ENCODE results near the gene CRB2.

Gene CRB2

DNA sequence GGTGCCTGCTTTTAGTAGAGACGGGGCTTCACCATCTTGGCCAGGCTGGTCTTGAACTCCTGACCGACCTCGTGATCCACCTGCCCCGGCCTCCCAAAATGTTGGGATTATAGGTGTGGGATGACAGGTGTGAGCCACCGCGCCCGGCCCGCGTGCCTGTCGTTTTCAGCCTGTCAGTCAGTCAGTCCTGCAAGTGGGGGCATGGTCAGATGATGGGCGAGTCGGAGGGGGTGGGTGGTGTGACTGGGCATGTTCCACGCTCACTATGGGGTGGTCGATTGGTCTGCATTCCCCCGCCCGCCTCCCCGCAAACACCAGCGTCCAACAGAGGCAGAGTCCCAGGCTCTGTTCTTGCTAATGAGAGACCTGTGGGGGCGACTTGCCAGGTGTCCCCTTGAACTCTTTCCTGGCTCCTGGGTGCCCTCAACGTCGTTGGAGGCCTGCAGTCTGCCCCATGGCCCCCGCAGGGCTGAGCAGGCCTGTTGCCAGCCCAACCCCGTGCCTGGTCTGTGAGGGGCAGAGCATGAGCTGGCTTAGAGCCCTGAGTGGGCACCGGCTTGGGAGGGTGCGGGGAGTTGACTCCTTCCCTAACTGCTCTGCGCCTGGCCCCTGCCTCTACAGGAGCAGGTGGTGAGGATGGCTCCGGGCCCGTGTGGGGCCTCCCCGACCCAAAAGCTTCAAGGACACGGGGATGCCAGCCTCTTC is 23.1 kb downstream of the CRB2 start:
- H3K9ac ChIP-seq (ENCODE audit: low read length in 5 of 5): no peak overlapping the region
- no peaks in the 10 kb centered on the region for H3K9me3 ChIP-seq (ENCODE audit: control insufficient read depth in 5 of 5, low read length in 5 of 5)
- no peak overlapping the region for H3K27ac ChIP-seq (ENCODE audit: low read depth, low read length)
- no peak overlapping the region for H3K4me3 ChIP-seq (ENCODE audit: low read depth in 1 of 5, low read length in 5 of 5)
- peaks cover 0 to 15% (median 11%) of the 10 kb centered on the region in 5 donors for H3K4me1 ChIP-seq (ENCODE audit: control insufficient read depth in 5 of 5, insufficient read depth in 5 of 5, low read length in 5 of 5)
- peaks cover 18 to 39% (median 32%) of the 10 kb centered on the region in 5 donors for H3K27me3 ChIP-seq (ENCODE audit: control insufficient read depth in 5 of 5, insufficient read depth in 4 of 5, low read length in 5 of 5)
- H3K36me3 ChIP-seq (ENCODE audit: control insufficient read depth in 5 of 5, insufficient read depth in 5 of 5, low read length in 5 of 5): peaks cover 0 to 41% (median 11%) of the 10 kb centered on the region in 5 donors

DNA sequence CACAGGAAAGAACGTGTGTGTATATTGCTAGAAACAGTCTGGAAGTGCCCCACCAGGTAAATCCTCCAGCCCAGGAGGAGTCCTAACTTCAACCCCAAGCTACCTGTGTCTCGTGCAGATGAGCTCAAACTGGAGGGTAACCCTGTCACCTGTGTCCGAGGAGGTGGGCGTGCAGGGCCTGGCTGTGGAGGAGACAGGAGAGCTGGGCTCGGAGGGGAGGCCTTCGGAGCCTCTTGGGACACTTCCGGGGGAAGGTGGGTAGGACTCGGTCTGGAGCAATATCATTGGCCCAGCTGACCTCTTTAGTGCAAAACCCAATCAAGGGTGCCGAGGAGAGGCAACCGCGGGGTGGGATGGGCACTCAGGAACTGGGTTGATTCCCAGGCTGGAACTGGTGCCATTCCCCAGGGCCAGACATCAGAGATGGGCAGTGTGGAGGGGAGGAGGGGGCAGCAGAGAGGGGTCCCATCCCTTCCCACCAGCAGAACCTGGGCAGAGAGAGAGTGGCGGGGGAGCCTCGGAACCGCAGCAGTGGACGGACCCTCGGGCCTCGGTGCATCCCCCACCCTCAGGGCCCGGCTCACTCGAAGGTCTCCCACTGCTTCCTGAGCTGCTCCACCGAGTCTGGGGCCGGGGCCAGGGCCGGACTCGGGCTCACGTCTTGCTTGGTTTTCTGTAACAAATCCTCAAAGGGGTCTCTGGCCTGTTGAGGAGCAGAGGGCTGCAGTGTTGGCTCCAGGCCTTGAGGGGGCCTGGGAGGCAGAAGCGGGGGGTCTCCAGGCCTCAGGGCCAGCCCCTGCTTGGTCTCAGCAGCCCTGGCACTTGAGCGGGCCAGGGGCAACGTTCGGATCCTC is 25.1 kb downstream of the CRB2 start:
- H3K27me3 ChIP-seq (ENCODE audit: control insufficient read depth in 5 of 5, insufficient read depth in 4 of 5, low read length in 5 of 5): peaks cover 6 to 20% (median 15%) of the 10 kb centered on the region in 5 donors
- H3K4me3 ChIP-seq (ENCODE audit: low read depth in 1 of 5, low read length in 5 of 5): no peak overlapping the region
- no peak overlapping the region for H3K9ac ChIP-seq (ENCODE audit: low read length in 5 of 5)
- H3K4me1 ChIP-seq (ENCODE audit: control insufficient read depth in 5 of 5, insufficient read depth in 5 of 5, low read length in 5 of 5): peaks cover 0 to 5% (median 3%) of the 10 kb centered on the region in 5 donors
- H3K9me3 ChIP-seq (ENCODE audit: control insufficient read depth in 5 of 5, low read length in 5 of 5): no peaks in the 10 kb centered on the region
- peaks cover 0 to 42% (median 11%) of the 10 kb centered on the region in 5 donors for H3K36me3 ChIP-seq (ENCODE audit: control insufficient read depth in 5 of 5, insufficient read depth in 5 of 5, low read length in 5 of 5)
- H3K27ac ChIP-seq (ENCODE audit: low read depth, low read length): no peak overlapping the region

DNA sequence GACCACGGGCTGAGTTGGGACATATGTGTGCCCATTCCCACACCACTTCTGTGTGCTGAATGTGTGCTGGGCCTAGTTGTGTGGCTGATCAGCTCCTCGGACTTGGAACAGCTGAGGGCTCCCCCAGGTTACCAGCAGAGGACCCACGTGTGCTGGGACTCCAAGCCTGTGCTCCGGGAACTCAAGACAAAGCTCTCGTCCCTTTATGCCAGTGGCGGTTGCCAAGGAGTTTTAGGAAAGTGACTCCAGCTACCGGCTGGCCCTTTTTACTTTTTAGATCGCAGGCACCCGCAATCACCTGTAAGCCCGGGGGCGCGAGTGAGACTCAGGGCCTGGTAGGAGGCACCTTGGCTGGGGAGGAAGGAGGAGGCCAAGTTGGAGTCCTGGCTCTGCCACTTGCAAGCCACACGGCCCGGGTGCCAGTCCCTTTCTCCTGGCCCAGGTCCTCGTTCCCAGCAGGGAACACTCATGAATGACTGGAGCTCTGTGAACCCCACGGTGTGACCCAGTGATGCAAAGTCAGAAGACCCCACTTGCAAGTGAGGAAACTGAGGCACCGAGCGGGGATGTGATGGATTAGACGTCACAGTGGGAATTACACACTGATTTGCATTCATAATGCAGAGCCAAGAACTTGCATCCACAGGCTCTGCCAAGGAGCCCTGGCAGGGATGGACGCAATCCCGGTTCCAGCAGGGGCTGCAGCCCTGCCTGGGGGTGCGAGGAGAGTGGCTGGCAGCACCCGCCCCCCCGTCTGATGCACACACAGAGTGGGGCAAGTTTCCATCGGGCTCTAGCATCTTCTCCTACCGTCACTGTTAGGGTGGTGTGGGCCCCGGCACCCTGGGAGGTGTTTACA is 26.9 kb downstream of the CRB2 start:
- Histone ChIP-seq H3K27ac (ENCODE audit: low read depth, low read length) (no peak overlapping the region), H3K9ac (ENCODE audit: low read length in 5 of 5) (no peak overlapping the region), H3K4me3 (ENCODE audit: low read depth in 1 of 5, low read length in 5 of 5) (no peak overlapping the region), H3K9me3 (ENCODE audit: control insufficient read depth in 5 of 5, low read length in 5 of 5) (no peaks in the 10 kb centered on the region), H3K27me3 (ENCODE audit: control insufficient read depth in 5 of 5, insufficient read depth in 4 of 5, low read length in 5 of 5) (peaks cover 0 to 4% (median 0%) of the 10 kb centered on the region in 5 donors), H3K4me1 (ENCODE audit: control insufficient read depth in 5 of 5, insufficient read depth in 5 of 5, low read length in 5 of 5) (no peaks in the 10 kb centered on the region), H3K36me3 (ENCODE audit: control insufficient read depth in 5 of 5, insufficient read depth in 5 of 5, low read length in 5 of 5) (peaks cover 0 to 42% (median 11%) of the 10 kb centered on the region in 5 donors)

DNA sequence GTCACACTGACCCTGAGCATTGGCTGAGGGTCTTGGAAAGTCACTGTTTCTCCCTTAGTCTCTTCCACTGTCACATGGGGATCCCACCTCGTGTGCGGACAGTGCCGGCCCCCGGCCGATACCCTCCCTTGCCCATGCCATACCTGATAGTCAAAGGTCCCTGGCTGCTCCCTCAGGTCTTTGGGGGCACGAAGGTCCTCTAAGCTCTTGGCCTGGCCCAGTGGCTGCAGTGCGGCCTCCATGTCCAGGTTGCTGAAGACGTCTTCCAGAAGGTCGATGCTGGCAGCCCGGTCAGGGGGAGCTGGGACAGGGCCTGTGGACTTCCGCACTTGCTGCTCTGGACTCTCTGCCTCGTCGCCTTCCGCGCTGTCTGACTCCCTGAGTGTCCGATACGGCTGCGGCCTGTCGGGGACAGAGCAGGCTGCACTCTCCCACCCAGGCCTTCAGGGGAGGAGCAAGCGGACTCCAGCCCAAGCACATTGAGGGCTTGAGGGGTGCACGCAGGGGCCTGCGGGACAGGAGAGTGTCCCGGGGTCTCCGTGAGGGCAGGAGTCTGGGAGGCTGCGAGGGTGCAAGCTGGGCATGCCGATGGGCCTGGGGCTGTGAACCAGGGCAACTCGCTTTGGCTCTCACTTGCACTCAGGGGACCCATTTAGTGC is 27.6 kb downstream of the CRB2 start:
- no peak overlapping the region for H3K9ac ChIP-seq (ENCODE audit: low read length in 5 of 5)

DNA sequence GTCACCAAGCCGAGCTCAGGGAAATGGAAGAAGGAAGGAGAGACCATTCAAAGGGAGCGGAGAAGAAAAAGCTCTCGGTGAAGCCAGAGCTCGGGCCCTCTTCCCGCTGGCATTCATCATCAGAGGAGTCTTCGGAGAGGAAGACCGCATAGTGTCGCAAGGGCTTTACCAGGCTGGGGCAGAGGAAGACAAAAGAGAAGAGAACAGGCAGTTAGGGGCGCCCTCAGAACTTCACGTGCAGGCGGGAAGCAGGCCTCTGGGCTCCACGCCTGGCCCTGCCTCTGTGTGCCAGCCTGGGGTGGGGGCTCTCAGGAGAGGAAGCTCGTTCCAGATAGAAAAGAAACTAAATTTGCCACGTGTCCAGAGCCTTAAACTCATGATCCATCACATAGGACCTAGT is 31.7 kb downstream of the CRB2 start:
- H3K4me1 ChIP-seq (ENCODE audit: control insufficient read depth in 5 of 5, insufficient read depth in 5 of 5, low read length in 5 of 5): no peaks in the 10 kb centered on the region
- H3K9me3 ChIP-seq (ENCODE audit: control insufficient read depth in 5 of 5, low read length in 5 of 5): peaks cover 0 to 3% (median 0%) of the 10 kb centered on the region in 5 donors
- H3K27me3 ChIP-seq (ENCODE audit: control insufficient read depth in 5 of 5, insufficient read depth in 4 of 5, low read length in 5 of 5): no peaks in the 10 kb centered on the region
- H3K4me3 ChIP-seq (ENCODE audit: low read depth in 1 of 5, low read length in 5 of 5): no peak overlapping the region
- H3K27ac ChIP-seq (ENCODE audit: low read depth, low read length): no peak overlapping the region
- peaks cover 0 to 15% (median 9%) of the 10 kb centered on the region in 5 donors for H3K36me3 ChIP-seq (ENCODE audit: control insufficient read depth in 5 of 5, insufficient read depth in 5 of 5, low read length in 5 of 5)
- H3K9ac ChIP-seq (ENCODE audit: low read length in 5 of 5): no peak overlapping the region

More for the DNA sequence above, 27.6 kb downstream of the CRB2 start:
- Histone ChIP-seq H3K36me3 (ENCODE audit: control insufficient read depth in 5 of 5, insufficient read depth in 5 of 5, low read length in 5 of 5) (peaks cover 0 to 42% (median 11%) of the 10 kb centered on the region in 5 donors), H3K9me3 (ENCODE audit: control insufficient read depth in 5 of 5, low read length in 5 of 5) (no peaks in the 10 kb centered on the region), H3K27ac (ENCODE audit: low read depth, low read length) (no peak overlapping the region), H3K4me3 (ENCODE audit: low read depth in 1 of 5, low read length in 5 of 5) (no peak overlapping the region), H3K4me1 (ENCODE audit: control insufficient read depth in 5 of 5, insufficient read depth in 5 of 5, low read length in 5 of 5) (no peaks in the 10 kb centered on the region), H3K27me3 (ENCODE audit: control insufficient read depth in 5 of 5, insufficient read depth in 4 of 5, low read length in 5 of 5) (no peaks in the 10 kb centered on the region)

DNA sequence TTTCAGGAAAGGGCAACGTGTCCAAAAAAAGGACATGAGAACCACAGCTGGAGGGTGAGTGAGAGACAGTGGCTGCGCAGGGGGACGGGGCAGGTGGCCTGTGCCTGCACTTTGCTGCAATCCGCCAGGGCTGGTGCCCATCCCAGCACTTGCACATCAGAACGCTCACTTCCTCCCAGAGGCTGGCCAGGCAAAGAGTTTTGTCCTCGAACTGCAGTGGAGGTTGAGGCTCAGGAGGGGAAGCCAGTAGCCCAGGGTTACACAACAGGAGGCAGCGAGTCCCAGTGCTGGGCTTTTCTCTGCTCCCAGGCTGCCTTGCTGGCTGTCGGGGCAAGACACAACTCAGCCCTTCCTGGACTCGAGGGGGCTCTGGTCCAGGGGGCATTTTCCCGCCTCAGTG is 33.1 kb downstream of the CRB2 start:
- H3K4me3 ChIP-seq (ENCODE audit: low read depth in 1 of 5, low read length in 5 of 5): no peak overlapping the region
- no peak overlapping the region for H3K9ac ChIP-seq (ENCODE audit: low read length in 5 of 5)
- H3K27ac ChIP-seq (ENCODE audit: low read depth, low read length): no peak overlapping the region
- no peaks in the 10 kb centered on the region for H3K4me1 ChIP-seq (ENCODE audit: control insufficient read depth in 5 of 5, insufficient read depth in 5 of 5, low read length in 5 of 5)
- H3K36me3 ChIP-seq (ENCODE audit: control insufficient read depth in 5 of 5, insufficient read depth in 5 of 5, low read length in 5 of 5): peaks cover 0 to 2% (median 0%) of the 10 kb centered on the region in 5 donors
- peaks cover 0 to 8% (median 2%) of the 10 kb centered on the region in 5 donors for H3K9me3 ChIP-seq (ENCODE audit: control insufficient read depth in 5 of 5, low read length in 5 of 5)
- H3K27me3 ChIP-seq (ENCODE audit: control insufficient read depth in 5 of 5, insufficient read depth in 4 of 5, low read length in 5 of 5): no peaks in the 10 kb centered on the region

DNA sequence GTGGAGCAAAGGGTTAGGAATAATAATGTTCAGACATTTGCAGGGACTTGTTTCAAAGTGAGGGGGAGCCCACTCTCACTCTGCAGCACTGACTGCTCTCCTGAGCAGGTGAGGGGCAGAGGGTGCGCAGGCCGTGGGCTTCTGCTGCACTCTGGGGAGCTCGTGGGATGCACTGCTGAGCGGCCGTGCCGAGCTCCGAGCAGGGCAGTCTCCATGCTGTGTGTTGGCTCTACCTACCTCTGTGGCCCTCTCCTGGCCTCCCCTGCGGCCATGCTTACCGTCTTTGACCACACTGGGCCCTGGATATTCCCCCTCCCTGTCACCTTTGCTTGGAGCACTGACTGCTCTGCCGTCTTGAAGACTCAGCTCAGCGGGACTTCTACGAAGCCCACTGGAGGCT is 33.7 kb downstream of the CRB2 start:
- H3K4me1 ChIP-seq (ENCODE audit: control insufficient read depth in 5 of 5, insufficient read depth in 5 of 5, low read length in 5 of 5): no peaks in the 10 kb centered on the region
- H3K9ac ChIP-seq (ENCODE audit: low read length in 5 of 5): no peak overlapping the region
- H3K36me3 ChIP-seq (ENCODE audit: control insufficient read depth in 5 of 5, insufficient read depth in 5 of 5, low read length in 5 of 5): peaks cover 0 to under 1% (median 0%) of the 10 kb centered on the region in 5 donors
- H3K27ac ChIP-seq (ENCODE audit: low read depth, low read length): no peak overlapping the region
- no peak overlapping the region for H3K4me3 ChIP-seq (ENCODE audit: low read depth in 1 of 5, low read length in 5 of 5)
- no peaks in the 10 kb centered on the region for H3K27me3 ChIP-seq (ENCODE audit: control insufficient read depth in 5 of 5, insufficient read depth in 4 of 5, low read length in 5 of 5)
- peaks cover 0 to 8% (median 2%) of the 10 kb centered on the region in 5 donors for H3K9me3 ChIP-seq (ENCODE audit: control insufficient read depth in 5 of 5, low read length in 5 of 5)

DNA sequence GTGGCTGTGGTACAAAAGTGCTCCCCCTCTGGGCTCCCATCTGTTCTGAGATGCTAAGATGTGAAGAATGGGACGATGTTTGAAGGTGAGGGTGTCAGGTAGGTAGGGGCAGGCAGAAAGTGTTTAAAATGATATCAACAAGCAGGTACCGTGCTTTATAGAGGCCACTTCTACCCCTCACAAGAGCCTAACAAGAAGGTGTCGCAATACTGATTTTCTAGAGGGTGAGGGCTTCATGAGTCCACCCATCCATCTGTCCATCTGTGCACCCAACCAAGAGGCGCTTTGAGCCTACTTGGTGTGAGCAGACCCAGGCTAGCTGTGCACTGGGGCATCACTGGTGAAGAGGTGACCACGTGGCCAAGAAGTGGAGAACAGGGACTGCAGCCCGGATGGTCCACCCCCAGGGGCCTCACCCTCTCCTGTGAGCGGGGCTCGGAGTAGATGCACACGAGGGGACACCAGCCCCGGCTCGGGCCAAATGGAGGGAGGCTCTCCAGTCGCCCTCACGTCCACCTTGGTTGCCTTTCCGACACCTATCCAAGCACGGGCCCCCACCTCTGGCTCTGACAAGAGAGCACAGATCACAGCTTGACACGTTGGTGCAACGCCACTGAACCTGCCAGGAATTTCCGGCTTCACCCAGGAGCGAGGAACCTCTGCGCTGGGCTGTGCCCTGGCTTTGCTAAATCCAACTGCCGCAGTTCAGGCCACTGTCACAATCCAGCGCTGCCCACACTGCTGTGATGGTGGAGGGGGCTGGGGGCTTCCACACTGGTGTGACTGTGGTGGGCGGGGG is 34.5 kb downstream of the CRB2 start:
- H3K4me1 ChIP-seq (ENCODE audit: control insufficient read depth in 5 of 5, insufficient read depth in 5 of 5, low read length in 5 of 5): no peaks in the 10 kb centered on the region
- H3K27ac ChIP-seq (ENCODE audit: low read depth, low read length): no peak overlapping the region
- H3K4me3 ChIP-seq (ENCODE audit: low read depth in 1 of 5, low read length in 5 of 5): no peak overlapping the region
- no peaks in the 10 kb centered on the region for H3K27me3 ChIP-seq (ENCODE audit: control insufficient read depth in 5 of 5, insufficient read depth in 4 of 5, low read length in 5 of 5)
- H3K9ac ChIP-seq (ENCODE audit: low read length in 5 of 5): no peak overlapping the region
- peaks cover 0 to 4% (median 3%) of the 10 kb centered on the region in 5 donors for H3K36me3 ChIP-seq (ENCODE audit: control insufficient read depth in 5 of 5, insufficient read depth in 5 of 5, low read length in 5 of 5)
- H3K9me3 ChIP-seq (ENCODE audit: control insufficient read depth in 5 of 5, low read length in 5 of 5): peaks cover 0 to 8% (median 2%) of the 10 kb centered on the region in 5 donors

DNA sequence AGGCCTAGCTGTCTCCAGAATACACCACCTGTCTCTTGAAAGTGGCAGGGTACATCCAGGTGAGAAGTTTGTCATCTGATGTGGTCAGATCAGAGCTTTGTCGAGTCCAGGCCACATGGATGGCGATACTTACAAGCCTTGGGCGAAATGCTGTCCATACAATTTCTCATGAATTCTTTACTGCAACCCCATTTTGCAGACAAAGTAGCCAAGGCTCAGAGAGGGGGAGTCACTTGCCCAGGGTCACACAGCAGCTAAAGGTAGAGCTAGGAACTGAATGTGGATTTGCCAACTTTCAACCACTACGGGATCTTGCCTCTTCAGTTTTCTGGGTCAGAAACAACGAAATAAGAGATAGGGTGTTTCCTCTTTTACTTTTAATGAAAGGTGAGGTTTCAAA is 35.2 kb downstream of the CRB2 start:
- Histone ChIP-seq H3K9me3 (ENCODE audit: control insufficient read depth in 5 of 5, low read length in 5 of 5) (peaks cover 0 to 8% (median 2%) of the 10 kb centered on the region in 5 donors), H3K36me3 (ENCODE audit: control insufficient read depth in 5 of 5, insufficient read depth in 5 of 5, low read length in 5 of 5) (peaks cover 0 to 11% (median 4%) of the 10 kb centered on the region in 5 donors), H3K4me1 (ENCODE audit: control insufficient read depth in 5 of 5, insufficient read depth in 5 of 5, low read length in 5 of 5) (no peaks in the 10 kb centered on the region), H3K4me3 (ENCODE audit: low read depth in 1 of 5, low read length in 5 of 5) (no peak overlapping the region), H3K27ac (ENCODE audit: low read depth, low read length) (no peak overlapping the region), H3K9ac (ENCODE audit: low read length in 5 of 5) (no peak overlapping the region), H3K27me3 (ENCODE audit: control insufficient read depth in 5 of 5, insufficient read depth in 4 of 5, low read length in 5 of 5) (no peaks in the 10 kb centered on the region)

All from subcutaneous abdominal adipose tissue (tissue), 5 donors.